ENCODE results near the gene TRIM29.

GRCh38 chr11:120136356-120136755 is 1.6 kb downstream of the TRIM29 start:
- TF ChIP-seq EP300 (IDR thresholded peaks at IDR 0.05; ENCODE audit: borderline replicate concordance): no peak
- TF ChIP-seq RAD21 (IDR thresholded peaks at IDR 0.05; ENCODE audit: low read depth): no peak
- no peak for TF ChIP-seq TCF12 (IDR thresholded peaks at IDR 0.05; ENCODE audit: low read depth)
- no peak for TF ChIP-seq TAF1 (IDR thresholded peaks at IDR 0.05; ENCODE audit: low read depth)
- TF ChIP-seq TEAD4 (IDR thresholded peaks at IDR 0.05): no peak
- no peak for TF ChIP-seq MAX (IDR thresholded peaks at IDR 0.05)

All from Ishikawa (cell line).